ENCODE data around the gene THEMIS2. TPM values are rescaled to one million over a fixed set of nuclear protein-coding genes. Genes with fewer than 3 reads are reported as not detected.

Gene THEMIS2
- total RNA-seq, 2 experiments from 2014 or later = 4.1 to 20.3 TPM

DNA sequence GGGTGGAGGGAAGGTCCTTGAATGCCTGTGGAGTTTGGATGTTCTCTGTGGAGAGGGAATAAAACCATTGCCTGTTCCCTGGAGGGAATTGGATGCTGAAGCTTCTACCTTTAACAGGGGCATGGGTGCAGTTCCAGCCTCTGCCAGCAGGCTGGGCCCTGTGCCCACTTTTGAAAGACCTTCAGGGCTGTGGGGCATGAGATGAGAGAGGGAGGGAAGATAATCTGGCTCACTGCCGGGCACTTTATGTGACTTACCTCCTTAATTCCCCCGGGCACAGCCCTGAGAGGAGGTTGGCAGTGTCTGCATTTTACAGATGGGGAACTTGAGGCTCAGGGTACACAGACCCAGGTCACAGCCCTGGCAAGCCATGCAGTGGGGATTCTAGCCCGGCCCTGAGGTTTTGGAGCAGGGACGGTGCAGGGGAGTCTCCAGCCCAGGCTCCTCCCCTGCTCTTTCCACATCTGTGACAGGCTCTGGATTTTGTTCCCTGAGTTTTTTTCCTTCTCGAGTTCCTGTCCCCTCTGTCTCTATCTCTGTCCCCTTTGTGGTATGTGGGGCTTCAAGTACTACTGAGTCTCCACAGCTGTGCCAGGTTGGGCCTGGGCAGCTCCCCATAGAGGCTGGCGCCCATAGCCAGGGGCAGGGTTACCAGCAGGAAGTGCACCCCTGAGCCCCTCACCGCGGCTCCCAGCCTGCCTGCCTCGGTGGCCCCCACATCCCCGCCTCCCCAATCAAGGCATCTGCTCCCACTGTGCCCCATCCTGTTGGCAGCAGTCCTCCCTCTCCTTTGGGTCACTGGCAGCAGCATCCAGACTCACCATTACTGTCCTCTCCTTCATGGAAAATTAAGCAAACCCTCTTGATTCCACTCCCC, 14.0 kb upstream of the THEMIS2 start:
- POLR2A ChIA-PET = no interaction called here
- peak; percentile 80 for DNase-seq (ENCODE audit: low spot score)
- Histone ChIP-seq H3K4me3 (ENCODE audit: low read depth, low read length, poor library complexity, severe bottlenecking) (no peak overlapping the region), H3K4me1 (ENCODE audit: insufficient read depth, low read length, poor library complexity, severe bottlenecking) (peaks cover 11% of the 10 kb centered on the region), H3K9me2 (ENCODE audit: insufficient read depth, low read length) (no peaks in the 10 kb centered on the region), H3K4me2 (ENCODE audit: low read length) (no peak overlapping the region), H3K27ac (ENCODE audit: low read depth, low read length, poor library complexity, severe bottlenecking) (no peak overlapping the region), H2AFZ (ENCODE audit: low read length) (no peak overlapping the region), H3K9me3 (ENCODE audit: low read length) (no peaks in the 10 kb centered on the region), H3K36me3 (ENCODE audit: insufficient read depth, low read length) (peaks cover 6% of the 10 kb centered on the region; the same call in 1 of the 2 replicates), H3K79me2 (ENCODE audit: insufficient read depth, low read depth, low read length) (no peaks in the 10 kb centered on the region), H4K20me1 (ENCODE audit: insufficient read depth, low read length) (no peaks in the 10 kb centered on the region)
- TF ChIP-seq EZH2phosphoT487 (IDR thresholded peaks at IDR 0.05; ENCODE audit: borderline replicate concordance, low read depth, low read length) = no peak
- TF ChIP-seq, protein P1, sequence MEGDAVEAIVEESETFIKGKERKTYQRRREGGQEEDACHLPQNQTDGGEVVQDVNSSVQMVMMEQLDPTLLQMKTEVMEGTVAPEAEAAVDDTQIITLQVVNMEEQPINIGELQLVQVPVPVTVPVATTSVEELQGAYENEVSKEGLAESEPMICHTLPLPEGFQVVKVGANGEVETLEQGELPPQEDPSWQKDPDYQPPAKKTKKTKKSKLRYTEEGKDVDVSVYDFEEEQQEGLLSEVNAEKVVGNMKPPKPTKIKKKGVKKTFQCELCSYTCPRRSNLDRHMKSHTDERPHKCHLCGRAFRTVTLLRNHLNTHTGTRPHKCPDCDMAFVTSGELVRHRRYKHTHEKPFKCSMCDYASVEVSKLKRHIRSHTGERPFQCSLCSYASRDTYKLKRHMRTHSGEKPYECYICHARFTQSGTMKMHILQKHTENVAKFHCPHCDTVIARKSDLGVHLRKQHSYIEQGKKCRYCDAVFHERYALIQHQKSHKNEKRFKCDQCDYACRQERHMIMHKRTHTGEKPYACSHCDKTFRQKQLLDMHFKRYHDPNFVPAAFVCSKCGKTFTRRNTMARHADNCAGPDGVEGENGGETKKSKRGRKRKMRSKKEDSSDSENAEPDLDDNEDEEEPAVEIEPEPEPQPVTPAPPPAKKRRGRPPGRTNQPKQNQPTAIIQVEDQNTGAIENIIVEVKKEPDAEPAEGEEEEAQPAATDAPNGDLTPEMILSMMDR (conservative IDR thresholded peaks at IDR 0.05; ENCODE audit: low read length) = peak; percentile 97
- intact Hi-C loops (cut with micrococcal nuclease; ENCODE audit: unreplicated experiment) = loop anchor here (1.0 to 5.0 kb wide), 5 partner anchors 33 to 350 kb away; partner anchors contain the start of gene SMPDL3B
- no TSS peak for BruUV-seq (replicated peaks)
- CTCF ChIA-PET (ENCODE audit: unreplicated experiment) = no interaction called here

DNA sequence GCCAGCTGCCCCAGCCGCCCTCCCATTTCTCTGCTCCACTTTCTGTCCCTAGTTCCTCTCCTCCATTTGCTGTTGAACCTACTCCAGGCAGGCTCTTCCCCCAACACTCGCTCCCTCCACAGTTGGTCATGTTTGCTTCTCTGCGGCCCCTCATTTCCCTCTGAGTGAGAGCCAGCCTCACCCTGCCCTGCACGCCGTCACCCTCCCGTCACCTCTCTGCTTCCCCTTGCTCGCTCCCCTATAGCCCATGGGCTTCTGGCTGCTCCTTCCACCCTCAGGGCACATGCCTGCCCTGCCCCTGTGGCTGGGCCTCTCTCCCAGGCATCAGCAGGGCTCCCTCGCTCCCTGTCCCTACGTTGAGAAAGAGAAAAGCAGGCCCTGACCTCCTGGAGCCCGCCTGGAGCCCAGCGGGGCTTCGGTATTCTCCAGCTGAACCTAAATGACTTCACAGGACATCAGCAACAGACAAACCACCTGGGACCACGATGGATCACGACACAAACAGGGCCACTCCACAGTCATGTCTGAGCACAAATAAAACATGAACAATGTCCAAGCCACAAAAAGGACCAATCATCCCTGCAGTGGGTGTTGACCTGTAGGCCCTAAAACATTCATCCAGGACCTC, 13.3 kb upstream of the THEMIS2 start:
- Histone ChIP-seq H3K4me2 (ENCODE audit: low read length) (no peak overlapping the region), H3K79me2 (ENCODE audit: insufficient read depth, low read depth, low read length) (no peaks in the 10 kb centered on the region), H3K27ac (ENCODE audit: low read depth, low read length, poor library complexity, severe bottlenecking) (no peak overlapping the region), H3K9me3 (ENCODE audit: low read length) (no peaks in the 10 kb centered on the region), H3K9me2 (ENCODE audit: insufficient read depth, low read length) (no peaks in the 10 kb centered on the region), H2AFZ (ENCODE audit: low read length) (no peak overlapping the region), H4K20me1 (ENCODE audit: insufficient read depth, low read length) (no peaks in the 10 kb centered on the region), H3K4me1 (ENCODE audit: insufficient read depth, low read length, poor library complexity, severe bottlenecking) (peaks cover 18% of the 10 kb centered on the region), H3K4me3 (ENCODE audit: low read depth, low read length, poor library complexity, severe bottlenecking) (no peak overlapping the region), H3K36me3 (ENCODE audit: insufficient read depth, low read length) (peaks cover 6% of the 10 kb centered on the region; the same call in 1 of the 2 replicates)
- ChIA-PET POLR2A (no interaction called here), CTCF (ENCODE audit: unreplicated experiment) (no interaction called here)
- no peak for TF ChIP-seq EZH2phosphoT487 (IDR thresholded peaks at IDR 0.05; ENCODE audit: borderline replicate concordance, low read depth, low read length)
- TF ChIP-seq, protein P1 (conservative IDR thresholded peaks at IDR 0.05; ENCODE audit: low read length) = no peak
- intact Hi-C loops (cut with micrococcal nuclease; ENCODE audit: unreplicated experiment) = loop anchor here (1.0 to 5.0 kb wide), 5 partner anchors 32 to 350 kb away; partner anchors contain the start of gene SMPDL3B
- DNase-seq (ENCODE audit: low spot score) = no peak
- BruUV-seq (replicated peaks) = no TSS peak
